Ascending aorta (tissue), 2 donors: ENCODE data around the gene ZNF467. TPM values are rescaled to one million over a fixed set of nuclear protein-coding genes. Genes with fewer than 3 reads are reported as not detected.
A peak's percentile ranks its signal among the peaks of the same experiment; 100 is the strongest.

Experiments
- DNase-seq, 2 donors: peaks; one replicate each; pipeline ENCODE4 v3.0.0-alpha.2; 2019; ENCODE audit warnings: low spot score in 2 of 2
- H3K27ac ChIP-seq, 2 donors: fragments of 200-600 bp; sonication (generic); one replicate each; pipeline ENCODE4 v1.5.1; 2016 to 2017; ENCODE audit warnings: mild to moderate bottlenecking in 1 of 2
- H3K27me3 ChIP-seq: fragments of 200-600 bp; sonication (generic); one replicate; pipeline ENCODE4 v1.5.1; 2017
- H3K36me3 ChIP-seq, 2 donors: fragments of 200-600 bp; sonication (generic); one replicate each; pipeline ENCODE4 v1.5.1; 2016
- H3K4me1 ChIP-seq, 2 donors: fragments of 200-600 bp; sonication (generic); one replicate each; pipeline ENCODE4 v1.5.1; 2016 to 2017; ENCODE audit warnings: mild to moderate bottlenecking in 1 of 2
- H3K4me3 ChIP-seq, 2 donors: fragments of 200-600 bp; sonication (generic); one replicate each; pipeline ENCODE4 v1.5.1; 2016 to 2017; ENCODE audit warnings: mild to moderate bottlenecking in 1 of 2
- H3K9me3 ChIP-seq, 2 donors: fragments of 200-600 bp; sonication (generic); one replicate each; pipeline ENCODE4 v1.5.1; 2016
- CTCF ChIP-seq, 3 experiments: fragments of 200-600 bp in 2 of 3; fragments of 450-650 bp in 1 of 3; sonication (generic) in 2 of 3; IDR thresholded peaks; one replicate each; pipeline ENCODE4 v1.5.1; 2016 to 2019; ENCODE audit warnings: antibody characterized with exemption in 3 of 3, mild to moderate bottlenecking in 1 of 3, moderate library complexity in 1 of 3
- intact Hi-C: fragments of 100-400 bp; cut with DNase I; formaldehyde crosslinking; loops from one replicate; pipeline ENCODE4 v1.15.1; 2023
- total RNA-seq: library from RNA; depleted of rRNA; stranded (reverse); fragments of >200 nt; gene quantifications from one replicate; pipeline ENCODE4 v1.1.0, GENCODE V29; 2016

Gene ZNF467
- total RNA-seq, 1 donor from 2014 or later, result 42.3 TPM

GRCh38 chr7:149719912-149720335 is 53.5 kb downstream of the ZNF467 start:
- peaks cover 42 to 44% of the 10 kb centered on the region in 2 donors for H3K36me3 ChIP-seq
- H3K4me1 ChIP-seq, result peaks cover 3 to 10% of the 10 kb centered on the region in 2 donors
- intact Hi-C loops, result loop anchor here (10.0 kb wide), 5 partner anchors 155 to 1365 kb away; partner anchors contain the start of genes AGAP3, ATP6V0E2, FASTK and TMUB1
- H3K27me3 ChIP-seq, result no peaks in the 10 kb centered on the region
- DNase-seq, result no peak
- no peak for TF ChIP-seq CTCF (IDR thresholded peaks at IDR 0.05)
- no peak overlapping the region for H3K27ac ChIP-seq
- H3K4me3 ChIP-seq, result no peak overlapping the region
- no peaks in the 10 kb centered on the region for H3K9me3 ChIP-seq

- TF ChIP-seq CTCF (IDR thresholded peaks at IDR 0.05), result no peak
- H3K9me3 ChIP-seq, result no peaks in the 10 kb centered on the region
- intact Hi-C loops, result loop anchor here (10.0 kb wide), 5 partner anchors 156 to 1366 kb away; partner anchors contain the start of genes AGAP3, ATP6V0E2, FASTK and TMUB1
- H3K27ac ChIP-seq, result no peak overlapping the region
- peak in 1 of 2 donors; percentile 56 for DNase-seq
- no peaks in the 10 kb centered on the region for H3K27me3 ChIP-seq
- H3K4me1 ChIP-seq, result peaks cover 3 to 11% of the 10 kb centered on the region in 2 donors
- H3K36me3 ChIP-seq, result peaks cover 36 to 38% of the 10 kb centered on the region in 2 donors
- H3K4me3 ChIP-seq, result no peak overlapping the region
These were observed 54.1 kb downstream of the ZNF467 start for GRCh38 chr7:149719050-149719899.

- peaks cover 30 to 32% of the 10 kb centered on the region in 2 donors for H3K36me3 ChIP-seq
- H3K27me3 ChIP-seq, result no peaks in the 10 kb centered on the region
- no peak for TF ChIP-seq CTCF (IDR thresholded peaks at IDR 0.05)
- H3K9me3 ChIP-seq, result no peaks in the 10 kb centered on the region
- intact Hi-C loops, result loop anchor here (10.0 kb wide), 5 partner anchors 156 to 1366 kb away; partner anchors contain the start of genes AGAP3, ATP6V0E2, FASTK and TMUB1
- no peak for DNase-seq
- H3K4me3 ChIP-seq, result no peak overlapping the region
- no peak overlapping the region for H3K27ac ChIP-seq
- H3K4me1 ChIP-seq, result peaks cover 3 to 17% of the 10 kb centered on the region in 2 donors
These were observed 54.7 kb downstream of the ZNF467 start for GRCh38 chr7:149718730-149719049.

- Histone ChIP-seq H3K4me3 (no peak overlapping the region), H3K27me3 (no peaks in the 10 kb centered on the region), H3K36me3 (peaks cover 18 to 20% of the 10 kb centered on the region in 2 donors), H3K4me1 (peaks cover 3 to 20% of the 10 kb centered on the region in 2 donors), H3K27ac (no peak overlapping the region), H3K9me3 (no peaks in the 10 kb centered on the region)
- no peak for TF ChIP-seq CTCF (IDR thresholded peaks at IDR 0.05)
- DNase-seq, result peak in 1 of 2 donors; percentile 57
- intact Hi-C loops, result loop anchor here (10.0 kb wide), 5 partner anchors 157 to 1367 kb away; partner anchors contain the start of genes AGAP3, ATP6V0E2, FASTK and TMUB1
These were observed 55.9 kb downstream of the ZNF467 start for GRCh38 chr7:149717481-149717880.

DNA sequence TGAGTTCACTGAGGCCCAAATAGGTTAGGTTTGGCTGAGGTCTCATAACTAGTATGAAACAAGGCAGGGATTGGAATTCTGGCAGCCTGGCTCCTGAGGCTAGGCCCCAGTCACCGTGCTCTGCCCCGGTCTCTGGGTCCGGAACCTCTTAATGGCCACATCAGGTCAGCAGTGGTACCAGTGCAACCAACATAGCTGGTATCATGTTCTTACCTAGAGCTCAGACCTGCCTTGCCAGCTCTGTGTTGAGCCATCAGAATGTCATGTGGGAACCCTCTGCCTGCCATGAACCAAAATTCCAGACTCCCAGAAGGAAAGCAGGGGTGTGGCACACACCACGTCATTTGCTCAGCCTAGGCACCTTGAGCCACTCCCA is 56.5 kb downstream of the ZNF467 start:
- no peak overlapping the region for H3K4me3 ChIP-seq
- H3K36me3 ChIP-seq, result peaks cover 12 to 14% of the 10 kb centered on the region in 2 donors
- no peaks in the 10 kb centered on the region for H3K27me3 ChIP-seq
- H3K9me3 ChIP-seq, result no peaks in the 10 kb centered on the region
- intact Hi-C loops, result loop anchor here (10.0 kb wide), 5 partner anchors 158 to 1368 kb away; partner anchors contain the start of genes AGAP3, ATP6V0E2, FASTK and TMUB1
- TF ChIP-seq CTCF (IDR thresholded peaks at IDR 0.05), result no peak
- H3K27ac ChIP-seq, result no peak overlapping the region
- peak in 1 of 2 donors; percentile 58 for DNase-seq
- peaks cover 3 to 20% of the 10 kb centered on the region in 2 donors for H3K4me1 ChIP-seq
